C4-2B (cell line): Measurements from ENCODE around the gene S100A10.
A peak's percentile ranks its signal among the peaks of the same experiment; 100 is the strongest.

Source experiments
- H3K27ac ChIP-seq: fragments of 450-650 bp; 2 replicates; pipeline ENCODE4 v1.5.1; 2017
- ZFX ChIP-seq: fragments of 450-650 bp; IDR thresholded peaks from 2 replicates; pipeline ENCODE4 v1.6.1; 2017
- TF ChIP-seq, protein P1 (sequence below): fragments of 450-650 bp; conservative IDR thresholded peaks from 2 replicates; pipeline ENCODE4 v1.5.1; 2017; ENCODE audit warnings: mild to moderate bottlenecking

S100A10 gene

DNA sequence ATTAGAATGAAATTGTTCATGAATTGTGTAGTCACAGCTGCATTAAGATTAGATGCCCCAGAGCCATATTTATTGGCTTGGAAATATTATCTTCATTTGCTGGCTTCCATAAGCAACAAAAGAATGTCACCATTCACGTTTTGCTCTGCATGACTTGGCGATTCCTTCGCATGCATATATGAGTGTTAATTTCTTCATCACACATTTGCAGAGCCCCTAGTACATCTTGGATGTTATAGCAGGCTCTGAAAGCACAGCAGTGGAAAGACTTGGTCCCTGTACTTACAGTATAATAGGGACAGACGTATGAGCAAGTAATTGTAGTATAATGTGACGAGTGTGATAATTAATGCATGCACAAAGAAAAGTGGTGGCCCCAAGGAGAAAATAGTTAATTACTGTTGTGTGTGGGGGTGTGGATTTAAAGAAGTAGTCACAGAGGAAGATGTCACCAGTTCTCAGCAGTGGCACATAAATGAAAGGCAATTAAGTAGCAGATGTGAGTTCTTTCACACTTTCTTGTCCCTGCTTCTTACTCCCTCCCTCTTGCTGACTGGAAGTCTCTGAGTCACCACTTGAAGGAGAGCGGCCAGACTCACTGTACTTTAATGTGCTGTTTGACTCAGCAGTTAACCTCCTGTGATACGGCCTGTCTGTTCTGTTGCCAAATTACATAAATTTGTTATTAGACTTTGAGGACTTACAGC, 21.0 kb downstream of the S100A10 start:
- peak overlapping the region; percentile 44 for H3K27ac ChIP-seq
- TF ChIP-seq, protein P1, sequence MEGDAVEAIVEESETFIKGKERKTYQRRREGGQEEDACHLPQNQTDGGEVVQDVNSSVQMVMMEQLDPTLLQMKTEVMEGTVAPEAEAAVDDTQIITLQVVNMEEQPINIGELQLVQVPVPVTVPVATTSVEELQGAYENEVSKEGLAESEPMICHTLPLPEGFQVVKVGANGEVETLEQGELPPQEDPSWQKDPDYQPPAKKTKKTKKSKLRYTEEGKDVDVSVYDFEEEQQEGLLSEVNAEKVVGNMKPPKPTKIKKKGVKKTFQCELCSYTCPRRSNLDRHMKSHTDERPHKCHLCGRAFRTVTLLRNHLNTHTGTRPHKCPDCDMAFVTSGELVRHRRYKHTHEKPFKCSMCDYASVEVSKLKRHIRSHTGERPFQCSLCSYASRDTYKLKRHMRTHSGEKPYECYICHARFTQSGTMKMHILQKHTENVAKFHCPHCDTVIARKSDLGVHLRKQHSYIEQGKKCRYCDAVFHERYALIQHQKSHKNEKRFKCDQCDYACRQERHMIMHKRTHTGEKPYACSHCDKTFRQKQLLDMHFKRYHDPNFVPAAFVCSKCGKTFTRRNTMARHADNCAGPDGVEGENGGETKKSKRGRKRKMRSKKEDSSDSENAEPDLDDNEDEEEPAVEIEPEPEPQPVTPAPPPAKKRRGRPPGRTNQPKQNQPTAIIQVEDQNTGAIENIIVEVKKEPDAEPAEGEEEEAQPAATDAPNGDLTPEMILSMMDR = no peak
- no peak for TF ChIP-seq ZFX

DNA sequence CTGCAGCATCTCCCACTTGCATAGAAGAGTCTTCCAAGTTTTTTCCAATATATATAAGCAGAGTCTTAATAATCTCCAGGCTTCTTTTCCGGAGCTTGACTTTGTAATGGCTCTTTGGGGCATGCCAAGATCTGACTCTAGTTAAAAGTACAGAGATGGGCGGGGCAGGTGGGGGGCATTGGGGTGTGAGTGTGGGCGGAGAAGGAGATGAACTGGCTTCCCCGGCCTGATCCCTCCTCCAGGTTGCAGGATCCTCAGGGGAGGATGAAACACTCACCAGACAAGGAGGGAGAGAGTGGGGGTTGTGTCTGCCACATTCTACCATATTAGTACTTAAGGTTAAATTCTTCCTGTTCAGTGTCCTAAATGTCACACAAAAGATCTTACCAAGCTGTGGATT, 23.0 kb downstream of the S100A10 start:
- no peak overlapping the region for H3K27ac ChIP-seq
- TF ChIP-seq, protein P1 = no peak
- TF ChIP-seq ZFX = no peak

DNA sequence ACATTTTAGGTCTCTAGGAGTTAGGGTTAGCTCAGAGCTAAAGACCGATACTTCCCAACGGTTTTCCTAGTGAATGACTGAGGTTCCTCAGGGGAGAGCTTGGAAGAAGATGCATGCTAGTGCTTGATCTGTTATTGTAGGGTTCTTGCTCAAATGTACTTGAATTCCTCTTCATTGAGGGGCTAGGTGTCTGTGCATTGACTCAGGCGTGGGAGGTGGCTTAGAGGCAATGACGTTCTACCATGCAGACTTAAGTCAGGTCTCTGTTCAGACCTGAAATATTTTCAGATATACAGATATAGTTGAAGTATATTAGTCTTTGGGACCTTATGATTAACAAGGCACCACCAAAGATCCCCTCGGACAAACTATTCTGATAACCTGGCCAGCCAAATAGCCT, 23.5 kb downstream of the S100A10 start:
- TF ChIP-seq, protein P1 = no peak
- TF ChIP-seq ZFX = no peak
- H3K27ac ChIP-seq = no peak overlapping the region

DNA sequence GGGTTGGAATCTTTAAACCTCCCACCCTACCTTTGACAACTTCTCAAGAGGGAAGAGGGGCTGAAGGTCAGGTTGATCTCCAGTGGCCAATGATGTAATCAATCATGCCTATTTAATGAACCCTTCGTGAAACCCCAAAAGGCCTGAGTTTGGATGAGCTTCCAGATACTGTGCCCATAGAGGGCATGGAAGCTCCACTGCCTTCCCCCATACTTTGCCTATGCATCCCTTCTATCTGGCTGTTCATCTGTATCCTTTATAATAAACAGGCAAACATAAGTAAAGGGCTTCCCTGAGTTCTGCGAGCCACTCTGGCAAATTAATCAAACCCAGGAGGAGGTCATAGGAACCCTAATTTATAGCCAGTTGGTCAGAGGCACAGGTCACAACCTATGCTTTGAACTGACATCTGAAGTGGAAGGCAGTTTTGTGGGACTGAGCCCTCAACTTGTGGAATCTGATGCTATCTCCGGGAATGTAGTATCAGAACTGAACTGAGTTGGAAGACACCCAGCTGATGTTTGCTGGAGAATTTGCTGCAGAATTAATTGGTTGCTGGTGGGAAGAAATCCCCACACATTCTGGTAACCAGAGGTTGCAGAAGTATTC, 24.8 kb downstream of the S100A10 start:
- no peak overlapping the region for H3K27ac ChIP-seq
- TF ChIP-seq ZFX = no peak
- TF ChIP-seq, protein P1 = no peak

DNA sequence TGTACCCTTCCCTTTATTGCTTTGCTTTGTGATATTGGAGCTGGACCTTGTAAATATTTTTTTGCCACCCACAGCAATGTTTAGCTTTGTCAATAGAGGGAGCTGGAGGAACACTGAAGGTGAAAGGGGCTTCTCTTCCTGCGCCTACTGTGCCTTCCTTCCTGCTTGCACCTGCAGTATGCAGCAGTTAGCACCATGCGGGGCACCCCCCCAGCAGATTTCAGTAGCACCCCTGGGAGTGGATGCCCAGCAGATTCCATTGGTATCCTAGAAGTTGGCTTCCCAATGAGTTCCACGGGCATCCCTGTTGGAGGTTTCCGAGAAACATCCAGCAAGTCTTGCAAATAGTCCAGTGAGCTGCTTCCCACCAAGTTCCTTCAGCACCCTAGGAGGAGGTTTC, 25.6 kb downstream of the S100A10 start:
- H3K27ac ChIP-seq = no peak overlapping the region
- no peak for TF ChIP-seq ZFX
- TF ChIP-seq, protein P1 = peak; percentile 74

DNA sequence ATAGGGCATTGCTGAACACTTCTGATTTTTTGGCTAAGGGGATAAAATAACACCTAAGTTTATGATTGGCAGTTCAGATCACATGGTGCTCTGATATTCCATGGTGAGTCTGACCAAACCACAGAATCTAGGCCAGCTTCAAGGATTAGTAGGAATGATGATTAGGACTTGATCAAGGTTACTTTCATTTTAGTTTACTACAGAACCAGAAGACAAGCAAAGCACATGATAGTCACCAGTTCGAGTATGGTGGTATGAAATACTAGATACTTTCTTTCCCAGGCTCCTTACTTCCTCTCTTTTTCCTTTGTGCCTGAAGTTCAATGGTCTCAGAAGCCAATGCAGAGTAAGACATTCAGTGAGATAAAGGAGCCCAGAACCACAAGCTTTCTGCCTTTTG, 26.6 kb downstream of the S100A10 start:
- TF ChIP-seq, protein P1 = no peak
- TF ChIP-seq ZFX = no peak
- H3K27ac ChIP-seq = no peak overlapping the region

DNA sequence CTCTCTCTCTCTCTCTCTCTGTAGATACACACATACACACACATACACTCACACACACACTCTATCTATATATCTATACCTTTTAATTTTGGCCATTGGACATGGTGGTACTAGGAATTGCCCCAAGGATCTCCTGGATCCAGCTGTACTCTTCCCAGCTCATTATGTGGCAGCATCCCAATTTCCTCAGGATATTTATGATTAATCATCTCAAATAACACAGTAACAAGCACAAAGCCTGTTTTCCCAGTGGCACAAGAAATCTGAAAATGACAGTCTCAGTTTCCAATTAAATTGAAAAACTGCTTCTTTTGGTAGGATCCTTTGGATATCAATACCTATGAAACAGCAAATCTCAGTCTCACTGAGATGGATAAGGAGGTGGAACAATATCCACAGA, 27.6 kb downstream of the S100A10 start:
- TF ChIP-seq ZFX = no peak
- TF ChIP-seq, protein P1 = no peak
- no peak overlapping the region for H3K27ac ChIP-seq
